Suprapubic skin (tissue), 4 donors: ENCODE data around the gene ACAP3. TPM values are rescaled to one million over a fixed set of nuclear protein-coding genes. Genes with fewer than 3 reads are reported as not detected.

Experiments used
- DNase-seq, 2 donors: peaks; one replicate each; pipeline ENCODE4 v3.0.0-alpha.2; 2019; ENCODE audit warnings: low spot score in 2 of 2
- H3K27ac ChIP-seq: fragments of 200-600 bp; sonication (generic); one replicate; pipeline ENCODE4 v1.5.1; 2019
- H3K27me3 ChIP-seq: fragments of 200-600 bp; sonication (generic); one replicate; pipeline ENCODE4 v1.5.1; 2019
- H3K36me3 ChIP-seq: fragments of 200-600 bp; sonication (generic); one replicate; pipeline ENCODE4 v1.5.1; 2019
- H3K4me1 ChIP-seq: fragments of 200-600 bp; sonication (generic); one replicate; pipeline ENCODE4 v1.5.1; 2019
- H3K4me3 ChIP-seq: fragments of 200-600 bp; sonication (generic); one replicate; pipeline ENCODE4 v1.5.1; 2019; ENCODE audit warnings: mild to moderate bottlenecking
- H3K9me3 ChIP-seq: fragments of 200-600 bp; sonication (generic); one replicate; pipeline ENCODE4 v1.5.1; 2019
- CTCF ChIP-seq, 2 donors: fragments of 200-600 bp in 1 of 2; fragments of 450-650 bp in 1 of 2; sonication (generic) in 1 of 2; IDR thresholded peaks; one replicate each; pipeline ENCODE4 v1.5.1; 2016 to 2019; ENCODE audit warnings: antibody characterized with exemption in 2 of 2, mild to moderate bottlenecking in 1 of 2, moderate library complexity in 1 of 2
- EP300 ChIP-seq: sonication (generic); formaldehyde crosslinking; IDR thresholded peaks from one replicate; pipeline ENCODE4 v1.6.1; 2017; ENCODE audit warnings: antibody characterized with exemption
- POLR2A ChIP-seq, 2 donors: fragments of 450-650 bp; IDR thresholded peaks; one replicate each; pipeline ENCODE4 v1.6.1; 2017; ENCODE audit warnings: antibody characterized with exemption in 2 of 2, mild to moderate bottlenecking in 2 of 2, moderate library complexity in 2 of 2
- POLR2AphosphoS5 ChIP-seq, 3 donors: sonication (generic); formaldehyde crosslinking; IDR thresholded peaks; one replicate each; pipeline ENCODE4 v1.6.1; 2017; ENCODE audit warnings: antibody characterized with exemption in 3 of 3
- WGBS: methylation state at CpG from one replicate; pipeline ENCODE4 v1.1.5; 2018; 5-methylcytosine and 5-hydroxymethylcytosine counted together
- total RNA-seq, 4 donors: library from RNA; depleted of rRNA; stranded (reverse); fragments of >200 nt; gene quantifications; one replicate each; pipeline ENCODE4 v1.1.0, GENCODE V29; 2016

ACAP3 gene
- total RNA-seq, 4 donors from 2014 or later: 112 to 309 (median 148) TPM

GRCh38 chr1:1325288-1326074, 17.8 kb upstream of the ACAP3 start:
- H3K27ac ChIP-seq: peak overlapping the region; percentile 89
- H3K36me3 ChIP-seq: peaks cover 27% of the 10 kb centered on the region
- peaks cover 55% of the 10 kb centered on the region for H3K4me1 ChIP-seq
- TF ChIP-seq POLR2A (IDR thresholded peaks at IDR 0.05): no peak
- TF ChIP-seq EP300: no peak
- TF ChIP-seq CTCF (IDR thresholded peaks at IDR 0.05): no peak
- TF ChIP-seq POLR2AphosphoS5 (IDR thresholded peaks at IDR 0.05): no peak
- WGBS: 13% methylated on average over 3 of the region's 16 CpGs
- no peak for DNase-seq
- peak overlapping the region; percentile 90 for H3K4me3 ChIP-seq
- H3K27me3 ChIP-seq: no peaks in the 10 kb centered on the region
- no peaks in the 10 kb centered on the region for H3K9me3 ChIP-seq

GRCh38 chr1:1324524-1325287, 17.0 kb upstream of the ACAP3 start, which contains the start of the genes CPTP and INTS11:
TSS of gene CPTP (plus strand) at chr1:1324802. CDS start at chr1:1326911, 2,109 bp downstream.
TSS of gene INTS11 (minus strand) at chr1:1324660. CDS start at chr1:1324608, 52 bp downstream.
- Histone ChIP-seq H3K27ac (peak within 1 kb of the TSS; percentile 89), H3K4me3 (peak within 1 kb of the TSS; percentile 90), H3K9me3 (no peaks in the 10 kb centered on the region), H3K4me1 (peaks cover 54% of the 10 kb centered on the region), H3K36me3 (peaks cover 33% of the 10 kb centered on the region), H3K27me3 (no peaks in the 10 kb centered on the region)
- WGBS: 1% methylated on average over 15 of the region's 84 CpGs
- TF ChIP-seq CTCF (IDR thresholded peaks at IDR 0.05) (no peak), POLR2AphosphoS5 (IDR thresholded peaks at IDR 0.05) (peak; percentile 23 to 75 (median 54)), EP300 (no peak), POLR2A (IDR thresholded peaks at IDR 0.05) (peak in 1 of 2 donors; percentile 15)
- DNase-seq: peak; percentile 97 to 98

- H3K36me3 ChIP-seq: peaks cover 34% of the 10 kb centered on the region
- H3K27me3 ChIP-seq: no peaks in the 10 kb centered on the region
- H3K27ac ChIP-seq: peak overlapping the region; percentile 89
- peaks cover 55% of the 10 kb centered on the region for H3K4me1 ChIP-seq
- TF ChIP-seq POLR2A (IDR thresholded peaks at IDR 0.05): no peak
- TF ChIP-seq CTCF (IDR thresholded peaks at IDR 0.05): no peak
- TF ChIP-seq POLR2AphosphoS5 (IDR thresholded peaks at IDR 0.05): no peak
- no peak for TF ChIP-seq EP300
- peak overlapping the region; percentile 90 for H3K4me3 ChIP-seq
- WGBS: 0% methylated on average over 10 of the region's 41 CpGs
- no peaks in the 10 kb centered on the region for H3K9me3 ChIP-seq
- DNase-seq: no peak
Observed at GRCh38 chr1:1324084-1324523, 16.4 kb upstream of the ACAP3 start.

GRCh38 chr1:1322952-1323351, 15.2 kb upstream of the ACAP3 start:
- WGBS: 81% methylated on average over 10 of the region's 10 CpGs
- H3K4me3 ChIP-seq: no peak overlapping the region
- H3K27me3 ChIP-seq: no peaks in the 10 kb centered on the region
- no peak for DNase-seq
- H3K27ac ChIP-seq: no peak overlapping the region
- peaks cover 34% of the 10 kb centered on the region for H3K36me3 ChIP-seq
- TF ChIP-seq CTCF (IDR thresholded peaks at IDR 0.05) (no peak), POLR2AphosphoS5 (IDR thresholded peaks at IDR 0.05) (no peak), EP300 (no peak), POLR2A (IDR thresholded peaks at IDR 0.05) (no peak)
- peaks cover 66% of the 10 kb centered on the region for H3K4me1 ChIP-seq
- no peaks in the 10 kb centered on the region for H3K9me3 ChIP-seq

GRCh38 chr1:1322418-1322817, 14.7 kb upstream of the ACAP3 start:
- DNase-seq: no peak
- no peaks in the 10 kb centered on the region for H3K9me3 ChIP-seq

More at GRCh38 chr1:1322418-1322817, 14.7 kb upstream of the ACAP3 start:
- Histone ChIP-seq H3K4me3 (no peak overlapping the region), H3K4me1 (peaks cover 71% of the 10 kb centered on the region), H3K27ac (no peak overlapping the region), H3K27me3 (no peaks in the 10 kb centered on the region), H3K36me3 (peaks cover 28% of the 10 kb centered on the region)
- 89% methylated on average over 10 of the region's 14 CpGs for WGBS
- TF ChIP-seq CTCF (IDR thresholded peaks at IDR 0.05) (no peak), POLR2AphosphoS5 (IDR thresholded peaks at IDR 0.05) (no peak), POLR2A (IDR thresholded peaks at IDR 0.05) (no peak), EP300 (no peak)
